NK-92 (cell line): ENCODE results near the gene VTI1A.
"Not testable (repeated sequence)": the region's sequence is repeated elsewhere in the genome, so short reads cannot be mapped to it uniquely, and the experiment has no call there.

Experiments used
- DNase-seq: peaks from one replicate; lab custom pipeline; 2025; ENCODE audit not compliant: unreplicated experiment; lab: John Stamatoyannopoulos, UW

VTI1A gene

DNA sequence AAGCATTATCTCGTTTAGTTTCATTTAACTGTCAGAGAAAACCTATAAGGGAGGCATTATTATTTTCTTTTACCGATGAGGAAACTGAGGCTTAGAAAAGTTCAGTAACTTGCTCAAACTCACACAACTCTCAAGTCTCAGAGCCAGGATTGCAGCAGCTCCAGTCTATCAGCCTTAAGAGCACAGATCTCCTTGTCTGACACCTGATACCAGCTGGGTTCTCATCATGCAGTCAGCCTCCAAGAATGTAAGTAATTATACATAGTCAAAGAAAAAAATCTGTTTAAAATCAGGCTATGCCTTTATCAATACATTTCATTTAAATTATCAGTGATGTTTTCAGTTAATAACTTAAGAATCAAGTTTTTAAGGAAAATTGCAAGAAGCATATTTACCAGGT lies 266.4 kb downstream of the VTI1A start:
- DNase-seq, result no peak

DNA sequence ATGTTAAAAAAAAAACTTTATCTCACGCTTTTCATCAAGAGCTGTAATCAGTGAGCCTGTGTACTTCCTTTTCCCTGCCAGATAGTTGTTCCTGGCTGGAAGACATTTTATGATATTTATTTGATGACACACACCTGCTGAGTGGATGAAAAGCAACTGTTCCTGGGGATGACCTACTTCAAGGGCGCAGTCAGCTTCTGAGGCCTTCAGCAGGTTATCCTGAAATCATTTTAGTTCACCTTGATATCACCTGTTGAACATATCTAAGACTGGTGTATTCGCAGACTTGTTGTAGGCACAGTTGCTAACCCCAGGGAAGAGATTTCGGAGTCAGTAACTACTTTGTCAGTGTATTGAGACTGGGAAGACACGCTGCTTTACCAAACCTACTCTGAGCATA lies 268.6 kb downstream of the VTI1A start:
- DNase-seq, result no peak

GRCh38 chr10:112716076-112716475 lies 269.1 kb downstream of the VTI1A start:
- DNase-seq, result no peak

DNA sequence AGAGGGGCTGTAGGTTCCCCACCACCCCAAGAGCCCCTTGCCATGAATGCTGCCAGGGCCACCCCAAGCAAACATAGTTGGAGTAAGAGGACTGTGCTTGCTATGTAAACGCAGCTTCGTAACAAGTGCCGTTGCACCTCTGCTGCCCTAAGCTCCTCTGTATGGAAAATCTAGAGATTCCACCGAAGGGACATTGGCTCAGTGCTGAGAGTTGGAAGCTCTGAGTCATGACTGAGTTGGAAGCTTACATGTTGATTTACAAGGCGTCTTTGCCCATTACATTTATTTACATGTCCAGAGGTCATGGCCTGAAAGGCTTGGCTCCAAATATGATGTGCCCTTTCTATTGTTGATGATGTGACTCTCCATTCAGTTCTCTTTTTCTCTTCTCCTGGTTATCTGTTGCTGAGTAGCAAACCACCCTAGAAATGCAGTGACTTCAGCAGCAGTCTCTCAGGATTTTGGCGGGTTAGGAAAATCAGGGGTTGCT lies 270.0 kb downstream of the VTI1A start:
- DNase-seq, result no peak

GRCh38 chr10:112720178-112720577 lies 273.2 kb downstream of the VTI1A start:
- DNase-seq, result no peak

GRCh38 chr10:112721080-112721698 lies 274.2 kb downstream of the VTI1A start:
- DNase-seq, result no peak

GRCh38 chr10:112722758-112723157 lies 275.7 kb downstream of the VTI1A start:
- no peak for DNase-seq

- no peak for DNase-seq
Observed at GRCh38 chr10:112723876-112724275, 276.9 kb downstream of the VTI1A start.

- no peak for DNase-seq
Observed at GRCh38 chr10:112724404-112724991, 277.5 kb downstream of the VTI1A start.

- no peak for DNase-seq
Observed at GRCh38 chr10:112728118-112728883, 281.3 kb downstream of the VTI1A start.

DNA sequence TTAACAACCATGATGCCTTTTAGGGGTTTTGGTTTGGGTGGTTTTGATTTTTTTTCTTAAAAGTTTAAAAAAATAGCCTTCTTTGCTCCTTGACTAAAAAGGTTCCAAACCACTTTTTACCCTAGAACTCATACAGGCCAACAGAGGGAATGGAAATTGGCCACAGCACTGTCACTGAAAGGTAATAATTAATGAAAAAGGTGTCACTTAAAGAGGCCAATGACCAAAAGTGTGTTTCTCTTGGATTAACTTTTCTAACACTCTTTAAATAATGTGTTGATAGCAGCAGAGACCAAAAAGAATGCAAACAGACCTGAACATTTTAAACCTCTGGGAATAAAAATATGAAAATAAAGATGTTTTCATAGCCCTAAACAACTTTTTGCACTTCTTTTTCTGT lies 282.0 kb downstream of the VTI1A start:
- DNase-seq, result no peak

DNA sequence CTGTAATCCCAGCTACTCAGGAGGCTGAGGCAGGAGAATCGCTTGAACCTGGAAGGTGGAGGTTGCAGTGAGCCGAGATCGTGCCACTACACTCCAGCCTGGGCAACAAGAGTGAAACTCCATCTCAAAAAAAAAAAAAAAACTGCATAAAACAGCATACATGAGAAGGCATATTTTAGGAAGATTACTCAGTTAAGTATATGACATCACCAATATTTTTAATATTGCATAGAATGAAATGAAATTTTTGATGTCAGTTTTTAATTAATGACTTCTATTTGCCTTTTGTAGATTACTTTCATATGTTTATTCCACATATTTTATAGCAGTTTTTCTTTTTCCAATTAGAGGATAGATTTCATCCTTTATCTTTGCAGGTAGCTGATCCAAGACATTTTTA lies 284.4 kb downstream of the VTI1A start:
- DNase-seq, result not testable (repeated sequence)

- no peak for DNase-seq
Observed at GRCh38 chr10:112732277-112732921, 285.4 kb downstream of the VTI1A start.

DNA sequence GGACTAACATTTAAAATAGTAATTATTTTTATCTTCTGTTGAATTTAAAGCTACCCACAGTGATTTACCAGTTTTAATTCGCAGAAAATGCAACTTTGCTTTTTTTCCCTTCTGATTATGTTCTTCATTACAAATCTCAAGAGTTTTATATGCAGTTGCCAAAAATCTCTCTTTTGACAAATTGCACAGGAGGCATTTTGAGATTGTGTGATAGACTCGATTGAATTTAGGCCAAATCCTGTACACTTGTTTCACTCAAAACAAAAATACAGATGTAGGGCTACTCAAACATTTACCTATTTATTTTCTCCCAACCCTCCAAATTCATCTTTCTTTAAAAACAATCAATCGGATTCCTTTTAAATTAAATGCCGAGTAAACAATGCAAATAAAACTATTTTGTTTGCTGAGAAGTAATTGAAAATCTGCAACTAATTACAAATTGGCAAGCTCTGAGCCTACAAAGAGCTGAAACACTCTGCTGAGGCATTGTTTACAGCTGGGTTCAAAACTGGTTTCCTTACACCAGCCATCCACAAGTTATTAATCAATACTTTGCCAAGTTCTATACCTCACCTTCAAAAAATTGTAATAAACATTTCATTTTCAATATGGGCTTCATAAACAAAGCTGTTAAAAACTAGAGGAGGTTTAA lies 288.2 kb downstream of the VTI1A start:
- no peak for DNase-seq

DNA sequence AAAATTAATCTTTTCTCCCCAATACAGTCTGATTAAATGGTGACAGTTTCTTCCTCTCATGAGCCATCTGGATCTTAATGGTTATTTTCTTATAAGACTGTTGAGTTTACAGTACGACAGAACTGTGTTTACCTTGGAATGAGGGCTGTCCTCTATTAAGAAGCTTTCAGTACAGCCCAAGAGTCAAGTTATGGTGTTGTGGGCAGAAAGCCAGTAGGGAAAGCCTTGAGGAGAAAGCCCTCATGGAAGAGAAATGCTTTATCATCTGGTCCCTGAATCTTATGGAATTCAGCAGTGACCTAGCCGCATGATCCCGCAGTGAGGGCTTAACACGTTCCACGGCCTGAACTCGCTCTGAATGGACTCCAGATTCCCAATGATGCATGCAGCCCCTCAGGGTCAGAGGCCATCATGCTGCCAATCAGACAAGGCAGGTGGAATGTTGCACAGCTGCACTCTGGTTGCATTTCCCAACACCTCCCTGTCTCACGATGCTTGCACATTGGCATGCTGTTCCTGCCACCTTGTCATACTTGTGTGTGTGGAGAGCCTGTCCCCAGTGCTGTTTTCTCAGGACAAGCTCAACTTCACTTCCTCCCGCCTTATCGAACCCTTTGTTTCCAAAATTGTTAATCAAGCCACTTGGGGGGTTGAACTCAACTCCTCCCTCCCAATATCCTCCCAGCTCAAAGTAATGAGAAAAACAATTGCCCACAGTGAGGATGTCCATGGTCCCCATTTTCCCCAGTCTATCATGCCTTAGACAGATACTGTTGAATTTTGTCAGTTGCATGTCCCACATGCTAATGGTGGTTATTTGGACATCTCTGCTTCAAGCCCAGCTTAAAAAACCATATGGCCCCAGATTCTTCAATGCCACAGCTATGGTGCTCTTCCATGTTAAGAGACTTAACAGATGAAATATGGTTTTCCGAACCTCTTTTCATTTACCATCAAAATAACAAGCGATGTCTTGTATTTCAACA lies 291.9 kb downstream of the VTI1A start:
- DNase-seq, result no peak

GRCh38 chr10:112739592-112740353 lies 292.8 kb downstream of the VTI1A start:
- DNase-seq, result no peak

- no peak for DNase-seq
Observed at GRCh38 chr10:112741830-112742402, 294.9 kb downstream of the VTI1A start.

GRCh38 chr10:112744181-112745096 lies 297.4 kb downstream of the VTI1A start:
- DNase-seq, result no peak
